Measurements from ENCODE around the gene DOLPP1.

Gene DOLPP1

GRCh38 chr9:129080298-129080600 lies 662 bp upstream of the DOLPP1 start:
- peak overlapping the region; percentile 81 for H3K4me2 ChIP-seq (ENCODE audit: low read length)
- DNase-seq, result peak in 1 of 2 donors; percentile 9
- H3K14ac ChIP-seq (ENCODE audit: low read length), result peak overlapping the region; percentile 26

GRCh38 chr9:129081388-129081904 lies 535 bp downstream of the DOLPP1 start:
- H3K79me1 ChIP-seq (ENCODE audit: low read length), result peaks cover 7% of the 10 kb centered on the region
- peaks cover 6% of the 10 kb centered on the region for H3K79me2 ChIP-seq (ENCODE audit: control insufficient read depth, insufficient read depth, low read length, poor library complexity)
- H3K27ac ChIP-seq (ENCODE audit: low read depth, low read length), result peak overlapping the region; percentile 40
- no peak for DNase-seq
- peak overlapping the region; percentile 52 for H2AK5ac ChIP-seq (ENCODE audit: low read length)
- H3K4ac ChIP-seq (ENCODE audit: low read depth, low read length), result peak overlapping the region; percentile 81
- H4K8ac ChIP-seq (ENCODE audit: low read depth, low read length), result peak overlapping the region; percentile 67
- peak overlapping the region; percentile 82 for H3K14ac ChIP-seq (ENCODE audit: low read length)
- H2BK120ac ChIP-seq (ENCODE audit: insufficient read depth, low read length, poor library complexity), result peak overlapping the region; percentile 1
- H3K9me3 ChIP-seq (ENCODE audit: insufficient read depth, low read depth, low read length), result peaks cover 1% of the 10 kb centered on the region
- peak overlapping the region; percentile 74 for H3K18ac ChIP-seq (ENCODE audit: low read length)
- peak overlapping the region; percentile 51 for H2AFZ ChIP-seq (ENCODE audit: insufficient read depth, low read length, poor library complexity)
- H3K23ac ChIP-seq (ENCODE audit: low read length), result no peak overlapping the region
- peaks cover 11 to 12% of the 10 kb centered on the region in 2 experiments for H3K4me1 ChIP-seq (ENCODE audit: control insufficient read depth in 1 of 2, insufficient read depth in 2 of 2, low read length in 2 of 2)
- H4K12ac ChIP-seq (ENCODE audit: low read depth, low read length), result peak overlapping the region; percentile 24
- H4K91ac ChIP-seq (ENCODE audit: low read depth, low read length), result peak overlapping the region; percentile 47
- no peak overlapping the region for H2BK12ac ChIP-seq (ENCODE audit: low read length)
- H3K9ac ChIP-seq (ENCODE audit: low read length), result peak overlapping the region; percentile 91
- H2BK5ac ChIP-seq (ENCODE audit: low read depth, low read length, poor library complexity), result peak overlapping the region; percentile 59
- peaks cover 18 to 26% of the 10 kb centered on the region in 2 experiments for H3K36me3 ChIP-seq (ENCODE audit: control insufficient read depth in 1 of 2, insufficient read depth in 2 of 2, low read length in 2 of 2)
- H3K27me3 ChIP-seq (ENCODE audit: insufficient read depth, low read length), result no peaks in the 10 kb centered on the region
- H3K4me2 ChIP-seq (ENCODE audit: low read length), result peak overlapping the region; percentile 86
- no CpG with 5 or more reads among the region's 30 CpGs for WGBS (ENCODE audit: extremely low coverage, insufficient coverage, insufficient read length)
- peak overlapping the region; percentile 90 for H3K4me3 ChIP-seq (ENCODE audit: low read depth, low read length)

More at GRCh38 chr9:129080298-129080600, 662 bp upstream of the DOLPP1 start:
- Histone ChIP-seq H3K4ac (ENCODE audit: low read depth, low read length) (no peak overlapping the region), H4K91ac (ENCODE audit: low read depth, low read length) (peak overlapping the region; percentile 15), H2BK5ac (ENCODE audit: low read depth, low read length, poor library complexity) (no peak overlapping the region), H3K18ac (ENCODE audit: low read length) (no peak overlapping the region), H3K4me1 (ENCODE audit: control insufficient read depth in 1 of 2, insufficient read depth in 2 of 2, low read length in 2 of 2) (peaks cover 11 to 12% of the 10 kb centered on the region in 2 experiments), H3K79me2 (ENCODE audit: control insufficient read depth, insufficient read depth, low read length, poor library complexity) (peaks cover 6% of the 10 kb centered on the region), H3K27ac (ENCODE audit: low read depth, low read length) (no peak overlapping the region), H3K9me3 (ENCODE audit: insufficient read depth, low read depth, low read length) (peaks cover 1% of the 10 kb centered on the region), H3K23ac (ENCODE audit: low read length) (no peak overlapping the region), H3K27me3 (ENCODE audit: insufficient read depth, low read length) (no peaks in the 10 kb centered on the region), H3K79me1 (ENCODE audit: low read length) (peaks cover 7% of the 10 kb centered on the region), H4K12ac (ENCODE audit: low read depth, low read length) (peak overlapping the region; percentile 32), H2BK12ac (ENCODE audit: low read length) (no peak overlapping the region), H2AFZ (ENCODE audit: insufficient read depth, low read length, poor library complexity) (peak overlapping the region; percentile 74), H3K4me3 (ENCODE audit: low read depth, low read length) (peak overlapping the region; percentile 83), H2AK5ac (ENCODE audit: low read length) (no peak overlapping the region), H4K8ac (ENCODE audit: low read depth, low read length) (peak overlapping the region; percentile 82), H2BK120ac (ENCODE audit: insufficient read depth, low read length, poor library complexity) (no peak overlapping the region), H3K9ac (ENCODE audit: low read length) (peak overlapping the region; percentile 71), H3K36me3 (ENCODE audit: control insufficient read depth in 1 of 2, insufficient read depth in 2 of 2, low read length in 2 of 2) (peaks cover 6 to 14% of the 10 kb centered on the region in 2 experiments)
- WGBS (ENCODE audit: extremely low coverage, insufficient coverage, insufficient read length), result no CpG with 5 or more reads among the region's 12 CpGs

GRCh38 chr9:129084087-129084486 lies 3.2 kb downstream of the DOLPP1 start:
- H3K4ac ChIP-seq (ENCODE audit: low read depth, low read length), result no peak overlapping the region
- H4K12ac ChIP-seq (ENCODE audit: low read depth, low read length), result no peak overlapping the region

GRCh38 chr9:129089246-129089645 lies 8.3 kb downstream of the DOLPP1 start:
- H3K79me1 ChIP-seq (ENCODE audit: low read length), result no peaks in the 10 kb centered on the region
- H3K23ac ChIP-seq (ENCODE audit: low read length), result no peak overlapping the region
- no peak overlapping the region for H3K14ac ChIP-seq (ENCODE audit: low read length)
- no peaks in the 10 kb centered on the region for H3K27me3 ChIP-seq (ENCODE audit: insufficient read depth, low read length)
- no peaks in the 10 kb centered on the region for H3K4me1 ChIP-seq (ENCODE audit: control insufficient read depth in 1 of 2, insufficient read depth in 2 of 2, low read length in 2 of 2)
- no peaks in the 10 kb centered on the region for H3K79me2 ChIP-seq (ENCODE audit: control insufficient read depth, insufficient read depth, low read length, poor library complexity)
- H3K9ac ChIP-seq (ENCODE audit: low read length), result no peak overlapping the region
- no peak overlapping the region for H4K12ac ChIP-seq (ENCODE audit: low read depth, low read length)
- H4K91ac ChIP-seq (ENCODE audit: low read depth, low read length), result no peak overlapping the region
- H3K4me2 ChIP-seq (ENCODE audit: low read length), result no peak overlapping the region
- no peak overlapping the region for H4K8ac ChIP-seq (ENCODE audit: low read depth, low read length)
- H3K4ac ChIP-seq (ENCODE audit: low read depth, low read length), result no peak overlapping the region
- H2AK5ac ChIP-seq (ENCODE audit: low read length), result no peak overlapping the region
- peaks cover 51 to 53% of the 10 kb centered on the region in 2 experiments for H3K36me3 ChIP-seq (ENCODE audit: control insufficient read depth in 1 of 2, insufficient read depth in 2 of 2, low read length in 2 of 2)
- no peak overlapping the region for H2AFZ ChIP-seq (ENCODE audit: insufficient read depth, low read length, poor library complexity)
- H3K9me3 ChIP-seq (ENCODE audit: insufficient read depth, low read depth, low read length), result no peaks in the 10 kb centered on the region
- no CpG with 5 or more reads among the region's 15 CpGs for WGBS (ENCODE audit: extremely low coverage, insufficient coverage, insufficient read length)
- H2BK12ac ChIP-seq (ENCODE audit: low read length), result no peak overlapping the region
- H3K18ac ChIP-seq (ENCODE audit: low read length), result no peak overlapping the region
- no peak overlapping the region for H3K4me3 ChIP-seq (ENCODE audit: low read depth, low read length)
- no peak overlapping the region for H3K27ac ChIP-seq (ENCODE audit: low read depth, low read length)
- no peak overlapping the region for H2BK5ac ChIP-seq (ENCODE audit: low read depth, low read length, poor library complexity)
- DNase-seq, result no peak
- H2BK120ac ChIP-seq (ENCODE audit: insufficient read depth, low read length, poor library complexity), result no peak overlapping the region

More at GRCh38 chr9:129084087-129084486, 3.2 kb downstream of the DOLPP1 start:
- no CpG with 5 or more reads among the region's 7 CpGs for WGBS (ENCODE audit: extremely low coverage, insufficient coverage, insufficient read length)
- H3K27me3 ChIP-seq (ENCODE audit: insufficient read depth, low read length), result no peaks in the 10 kb centered on the region
- peaks cover 7% of the 10 kb centered on the region for H3K79me1 ChIP-seq (ENCODE audit: low read length)
- peaks cover 6% of the 10 kb centered on the region for H3K79me2 ChIP-seq (ENCODE audit: control insufficient read depth, insufficient read depth, low read length, poor library complexity)
- no peak overlapping the region for H2BK5ac ChIP-seq (ENCODE audit: low read depth, low read length, poor library complexity)
- no peak overlapping the region for H4K91ac ChIP-seq (ENCODE audit: low read depth, low read length)
- H3K18ac ChIP-seq (ENCODE audit: low read length), result no peak overlapping the region
- H3K14ac ChIP-seq (ENCODE audit: low read length), result no peak overlapping the region
- H3K4me3 ChIP-seq (ENCODE audit: low read depth, low read length), result no peak overlapping the region
- no peak overlapping the region for H2AFZ ChIP-seq (ENCODE audit: insufficient read depth, low read length, poor library complexity)
- H3K36me3 ChIP-seq (ENCODE audit: control insufficient read depth in 1 of 2, insufficient read depth in 2 of 2, low read length in 2 of 2), result peaks cover 38 to 46% of the 10 kb centered on the region in 2 experiments
- peaks cover 11 to 12% of the 10 kb centered on the region in 2 experiments for H3K4me1 ChIP-seq (ENCODE audit: control insufficient read depth in 1 of 2, insufficient read depth in 2 of 2, low read length in 2 of 2)
- no peak overlapping the region for H2AK5ac ChIP-seq (ENCODE audit: low read length)
- H3K9me3 ChIP-seq (ENCODE audit: insufficient read depth, low read depth, low read length), result peaks cover 1% of the 10 kb centered on the region
- no peak overlapping the region for H2BK12ac ChIP-seq (ENCODE audit: low read length)
- no peak overlapping the region for H3K23ac ChIP-seq (ENCODE audit: low read length)
- no peak overlapping the region for H3K27ac ChIP-seq (ENCODE audit: low read depth, low read length)
- no peak overlapping the region for H3K9ac ChIP-seq (ENCODE audit: low read length)
- H4K8ac ChIP-seq (ENCODE audit: low read depth, low read length), result no peak overlapping the region
- no peak overlapping the region for H3K4me2 ChIP-seq (ENCODE audit: low read length)
- H2BK120ac ChIP-seq (ENCODE audit: insufficient read depth, low read length, poor library complexity), result no peak overlapping the region
- DNase-seq, result no peak
